H1 (cell line): ENCODE data around the gene TSPAN17. TPM values are rescaled to one million over a fixed set of nuclear protein-coding genes. Genes with fewer than 3 reads are reported as not detected.

Experiments used
- BACH1 ChIP-seq: IDR thresholded peaks from 2 replicates; pipeline ENCODE4 v1.6.1; 2012; ENCODE audit warnings: low read length, improper control_type of control experiment
- BCL11A ChIP-seq, 2 experiments: IDR thresholded peaks; one replicate each; pipeline ENCODE4 v1.6.1; 2011; ENCODE audit warnings: low read depth in 2 of 2, low read length in 2 of 2, mild to moderate bottlenecking in 2 of 2
- BRCA1 ChIP-seq: IDR thresholded peaks from 2 replicates; pipeline ENCODE4 v1.6.1; 2012; ENCODE audit warnings: low read depth, low read length, improper control_type of control experiment
- CBX8 ChIP-seq: fragments of 300-800, 300-1000 bp; sonication (generic); IDR thresholded peaks from 2 replicates; pipeline ENCODE4 v1.7.1; 2016; ENCODE audit warnings: low read depth, low read length, borderline replicate concordance
- CHD1 ChIP-seq: IDR thresholded peaks from 2 replicates; pipeline ENCODE4 v1.6.1; 2012; ENCODE audit warnings: low read depth, low read length, improper control_type of control experiment
- CHD2 ChIP-seq: IDR thresholded peaks from 2 replicates; pipeline ENCODE4 v1.6.1; 2012; ENCODE audit warnings: low read length, improper control_type of control experiment
- CREB1 ChIP-seq: IDR thresholded peaks from 2 replicates; pipeline ENCODE4 v1.6.1; 2012; ENCODE audit warnings: inconsistent platforms
- GTF2F1 ChIP-seq: IDR thresholded peaks from 2 replicates; pipeline ENCODE4 v1.6.1; 2012; ENCODE audit warnings: low read depth, low read length, improper control_type of control experiment, borderline replicate concordance
- HDAC2 ChIP-seq, 2 experiments: fragments of 300-600 bp in 1 of 2; sonication (generic) in 1 of 2; IDR thresholded peaks; 2 replicates each; pipeline ENCODE4 v1.6.1; 2011 to 2012; ENCODE audit warnings: low read depth in 2 of 2, low read length in 2 of 2, mild to moderate bottlenecking in 2 of 2, moderate library complexity in 2 of 2, borderline replicate concordance in 1 of 2, inconsistent platforms in 1 of 2
- JUN ChIP-seq: IDR thresholded peaks from 2 replicates; pipeline ENCODE4 v1.6.1; 2011; ENCODE audit warnings: low read depth, mild to moderate bottlenecking, improper control_type of control experiment, low read length
- JUND ChIP-seq: IDR thresholded peaks from 2 replicates; pipeline ENCODE4 v1.6.1; 2011; ENCODE audit warnings: mild to moderate bottlenecking, improper control_type of control experiment, low read length
- KDM1A ChIP-seq: fragments of 200-600, 300-600 bp; sonication (generic); IDR thresholded peaks from 2 replicates; pipeline ENCODE4 v1.7.1; 2016; ENCODE audit warnings: mild to moderate bottlenecking, low read length, borderline replicate concordance
- KDM4A ChIP-seq: IDR thresholded peaks from one replicate; pipeline ENCODE4 v1.7.1; 2012; ENCODE audit warnings: low read depth, mild to moderate bottlenecking, moderate library complexity, low read length, inconsistent platforms; ENCODE audit not compliant: severe bottlenecking
- KDM5A ChIP-seq: fragments of 200-600 bp; IDR thresholded peaks from 2 replicates; pipeline ENCODE4 v1.7.1; 2012; ENCODE audit warnings: mild to moderate bottlenecking, low read length, inconsistent platforms, mixed read lengths
- PHF8 ChIP-seq: fragments of 200-600 bp; sonication (generic); conservative IDR thresholded peaks from 2 replicates; pipeline ENCODE4 v1.7.1; 2012; ENCODE audit warnings: low read depth, mild to moderate bottlenecking, inconsistent platforms, low read length, moderate library complexity
- POU5F1 ChIP-seq: IDR thresholded peaks from 2 replicates; pipeline ENCODE4 v1.6.1; 2011; ENCODE audit warnings: low read depth, mild to moderate bottlenecking, low read length, moderate library complexity
- SP1 ChIP-seq: IDR thresholded peaks from 2 replicates; pipeline ENCODE4 v1.6.1; 2011; ENCODE audit warnings: low read depth, low read length
- SP2 ChIP-seq: IDR thresholded peaks from 2 replicates; pipeline ENCODE4 v1.6.1; 2012; ENCODE audit warnings: mild to moderate bottlenecking, low read length, inconsistent platforms
- TAF7 ChIP-seq: optimal IDR thresholded peaks from 2 replicates; pipeline ENCODE3; 2011; ENCODE audit warnings: low read depth, mild to moderate bottlenecking, inconsistent platforms, low read length, moderate library complexity, borderline replicate concordance
- polyA plus RNA-seq, 7 experiments: library from polyadenylated mRNA; depleted of rRNA in 3 of 7; stranded (reverse) in 5 of 7; unstranded in 2 of 7; fragments of >200 nt in 5 of 7; fragments of 200-250 nt in 2 of 7; gene quantifications; 1 replicate in 5 of 7; 2 replicates in 1 of 7; 4 replicates in 1 of 7; pipeline versions ENCODE4 v1.2.1 to v1.2.3, GENCODE V29; 2011 to 2013; ENCODE audit warnings: missing spikeins in 2 of 7, mixed read lengths in 2 of 7
- total RNA-seq: library from RNA; stranded (reverse); fragmentation: NEBNext Ultra II Directional; extraction: Animal tissue kit (Norgen Biotek cat#: 25700); gene quantifications from 2 replicates; pipeline ENCODE4 v1.2.1, GENCODE V29; 2021
- TF ChIP-seq, protein P1 (sequence below): IDR thresholded peaks from 2 replicates; pipeline ENCODE4 v1.6.1; 2012; ENCODE audit warnings: inconsistent platforms

TSPAN17 gene
- total and polyA plus RNA-seq, 2 of the 8 experiments (the other 6 are each of a cell fraction or from before 2014, with no cell fraction given): 41.5 to 53.7 TPM

DNA sequence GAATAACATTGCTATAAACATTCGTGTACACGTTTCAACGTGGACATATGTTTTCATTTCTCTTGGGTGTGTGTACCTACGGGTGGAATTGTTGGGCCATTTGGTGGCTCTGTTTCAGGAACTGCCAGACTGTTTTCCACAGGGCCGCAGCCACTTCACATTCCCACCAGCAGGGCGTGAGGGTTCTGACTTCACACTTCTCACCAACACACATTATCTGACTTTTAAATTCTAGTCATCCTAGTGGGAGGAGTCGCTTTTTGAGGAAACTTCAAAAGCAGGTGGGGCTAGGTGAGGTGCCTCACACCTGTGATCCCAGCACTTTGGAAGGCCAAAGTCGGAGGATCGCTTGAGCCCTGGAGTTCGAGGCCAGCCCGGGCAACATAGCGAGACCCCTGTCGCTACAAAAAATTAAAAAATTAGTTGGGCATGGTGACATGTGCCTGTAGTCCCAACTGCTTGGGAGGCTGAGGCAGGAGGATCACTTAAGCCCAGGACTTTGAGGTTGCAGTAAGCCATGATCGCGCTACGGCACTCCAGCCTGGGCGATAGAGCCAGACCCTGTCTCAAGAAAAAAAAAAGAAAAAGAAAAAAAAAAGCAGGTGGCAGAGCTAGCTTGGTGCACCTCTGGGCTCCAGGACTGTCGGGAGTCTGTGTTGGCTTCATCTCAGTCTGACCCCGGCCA, 28.5 kb downstream of the TSPAN17 start (continued):
- no peak for TF ChIP-seq KDM4A
- no peak for TF ChIP-seq HDAC2 (IDR thresholded peaks at IDR 0.05; ENCODE audit: borderline replicate concordance in 1 of 2, low read depth in 2 of 2, low read length in 2 of 2)
- TF ChIP-seq CHD2: no peak
- TF ChIP-seq JUND: no peak
- TF ChIP-seq, protein P1, sequence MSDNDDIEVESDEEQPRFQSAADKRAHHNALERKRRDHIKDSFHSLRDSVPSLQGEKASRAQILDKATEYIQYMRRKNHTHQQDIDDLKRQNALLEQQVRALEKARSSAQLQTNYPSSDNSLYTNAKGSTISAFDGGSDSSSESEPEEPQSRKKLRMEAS: peak; percentile 75
- TF ChIP-seq CBX8: no peak
- TF ChIP-seq BCL11A (IDR thresholded peaks at IDR 0.05; ENCODE audit: low read depth in 2 of 2, low read length in 2 of 2): no peak
- TF ChIP-seq SP2: no peak
- TF ChIP-seq SP1: no peak
- TF ChIP-seq BRCA1: no peak
- TF ChIP-seq CREB1: peak; percentile 41; the same call in 1 of the 2 replicates
- TF ChIP-seq BACH1: peak; percentile 75
- no peak for TF ChIP-seq KDM5A
- no peak for TF ChIP-seq CHD1
- TF ChIP-seq POU5F1: no peak
- no peak for TF ChIP-seq GTF2F1
- peak; percentile 33; the same call in 1 of the 2 replicates for TF ChIP-seq KDM1A
- no peak for TF ChIP-seq TAF7
- TF ChIP-seq PHF8: no peak
- TF ChIP-seq JUN: no peak
